CD4-positive, CD25-positive, alpha-beta regulatory T cell (primary cell): Measurements from ENCODE around the gene COMP. TPM values are rescaled to one million over a fixed set of nuclear protein-coding genes. Genes with fewer than 3 reads are reported as not detected.
A peak's percentile ranks its signal among the peaks of the same experiment; 100 is the strongest.

Experiments used
- ATAC-seq, 2 donors: fragments of 150-1000 bp; cut with Tn5 transposase; one replicate each; pipeline ENCODE4 v1.10.0; 2021; ENCODE audit warnings: low read depth in 2 of 2, moderate number of reproducible peaks in 2 of 2, moderate library complexity in 1 of 2
- DNase-seq, 3 donors: peaks; one replicate each; pipeline versions ENCODE4 v3.0.0 to v3.0.0-alpha.2; 2012 to 2022; ENCODE audit warnings: mixed read lengths in 1 of 3
- H3K27ac ChIP-seq: one replicate; pipeline ENCODE4 v1.7.0; 2013; ENCODE audit warnings: mild to moderate bottlenecking, low read length; ENCODE audit not compliant: insufficient read depth, poor library complexity, severe bottlenecking
- H3K27me3 ChIP-seq: one replicate; pipeline ENCODE4 v1.7.0; 2013; ENCODE audit warnings: low read length; ENCODE audit not compliant: control insufficient read depth, insufficient read depth
- H3K36me3 ChIP-seq: one replicate; pipeline ENCODE4 v1.7.0; 2013; ENCODE audit warnings: mild to moderate bottlenecking, low read length, moderate library complexity; ENCODE audit not compliant: control insufficient read depth, insufficient read depth
- H3K4me1 ChIP-seq: 2 replicates; pipeline ENCODE4 v1.7.0; 2013; ENCODE audit warnings: mild to moderate bottlenecking, low read length; ENCODE audit not compliant: insufficient read depth, control insufficient read depth, poor library complexity, severe bottlenecking
- H3K4me3 ChIP-seq: one replicate; pipeline ENCODE4 v1.7.0; 2013; ENCODE audit warnings: low read depth, mild to moderate bottlenecking, low read length, moderate library complexity
- H3K9me3 ChIP-seq, 2 experiments: 1 replicate in 1 of 2; 2 replicates in 1 of 2; pipeline ENCODE4 v1.7.0; 2013; ENCODE audit warnings: low read length in 2 of 2, mild to moderate bottlenecking in 1 of 2, moderate library complexity in 1 of 2; ENCODE audit not compliant: control insufficient read depth in 2 of 2
- H3K27ac Mint-ChIP-seq, 3 donors: one replicate each; pipeline ENCODE4 v1.8.0; 2020 to 2022; ENCODE audit warnings: mild to moderate bottlenecking in 3 of 3, mixed read lengths in 3 of 3, moderate library complexity in 2 of 3
- H3K27me3 Mint-ChIP-seq: one replicate; pipeline ENCODE4 v1.8.0; 2022; ENCODE audit warnings: mild to moderate bottlenecking, mixed read lengths
- H3K36me3 Mint-ChIP-seq: one replicate; pipeline ENCODE4 v1.8.0; 2020; ENCODE audit warnings: mixed read lengths
- H3K4me1 Mint-ChIP-seq, 4 donors: one replicate each; pipeline ENCODE4 v1.8.0; 2020 to 2022; ENCODE audit warnings: mixed read lengths in 4 of 4, mild to moderate bottlenecking in 1 of 4
- H3K4me3 Mint-ChIP-seq, 4 donors: one replicate each; pipeline ENCODE4 v1.8.0; 2020 to 2022; ENCODE audit warnings: mild to moderate bottlenecking in 4 of 4, mixed read lengths in 4 of 4, moderate library complexity in 3 of 4
- H3K9me3 Mint-ChIP-seq, 7 donors: one replicate each; pipeline ENCODE4 v1.8.0; 2020 to 2022; ENCODE audit warnings: mixed read lengths in 7 of 7, mild to moderate bottlenecking in 3 of 7, moderate library complexity in 2 of 7
- polyA plus RNA-seq, 4 donors: library from polyadenylated mRNA; unstranded; fragments of 300-500 nt; fragmentation: Illumina TruSeq; gene quantifications; one replicate each; pipeline ENCODE4 v1.2.3, GENCODE V29; 2021
- total RNA-seq: library from RNA; stranded (reverse); gene quantifications from one replicate; pipeline ENCODE4 v1.2.3, GENCODE V29; 2022

The COMP gene
- total and polyA plus RNA-seq, 5 donors from 2014 or later: not detected

DNA sequence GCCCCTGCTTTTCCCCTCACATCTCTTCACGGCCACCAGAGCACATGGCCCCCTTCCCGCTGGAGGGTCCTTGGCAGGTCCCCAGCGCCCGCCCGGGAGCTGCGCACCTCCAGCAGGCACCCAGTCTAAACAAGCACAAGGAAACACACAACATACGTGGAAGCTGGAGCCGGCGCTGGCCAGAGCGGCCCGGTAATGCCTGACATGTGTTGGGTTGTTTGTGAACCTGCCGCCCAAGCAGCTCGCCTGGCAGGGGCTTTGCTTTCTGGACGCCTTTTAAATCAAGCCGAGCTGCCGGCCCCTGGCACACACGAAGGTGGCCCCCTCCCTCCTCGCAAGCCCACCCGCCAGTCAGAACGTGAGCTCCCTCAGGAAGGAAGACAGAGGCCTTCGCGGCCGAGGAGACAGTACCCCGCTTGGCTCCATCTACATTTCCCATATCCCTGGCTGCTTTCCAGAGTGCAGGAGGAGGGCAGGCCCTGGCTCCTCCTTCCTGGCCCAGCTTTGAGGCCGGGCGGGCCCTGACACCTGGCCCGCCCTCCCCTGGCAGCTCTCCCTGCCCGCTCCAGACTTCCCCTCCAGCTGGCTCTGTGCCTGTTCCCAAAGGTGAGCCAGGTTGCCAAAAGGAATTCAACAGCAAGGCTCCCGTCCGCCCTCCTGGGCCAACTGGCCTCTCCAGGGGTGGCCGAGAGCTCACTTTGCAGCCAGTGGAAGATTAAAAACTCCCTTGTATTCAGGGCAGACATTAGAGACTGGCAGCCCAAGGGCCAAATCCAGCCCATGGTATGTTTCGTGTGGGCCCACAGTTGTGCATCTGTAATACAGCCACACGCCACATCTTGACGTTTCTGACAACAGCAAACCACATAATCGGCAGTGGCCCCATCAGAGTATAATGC is 28.7 kb downstream of the COMP start:
- no peak for DNase-seq
- H3K27ac Mint-ChIP-seq: no peak overlapping the region
- H3K27me3 ChIP-seq: no peaks in the 10 kb centered on the region
- no peak overlapping the region for H3K4me3 Mint-ChIP-seq
- H3K4me1 Mint-ChIP-seq: no peaks in the 10 kb centered on the region
- H3K9me3 Mint-ChIP-seq: no peaks in the 10 kb centered on the region
- no peaks in the 10 kb centered on the region for H3K36me3 Mint-ChIP-seq
- no peak overlapping the region for H3K27ac ChIP-seq
- no peaks in the 10 kb centered on the region for H3K4me1 ChIP-seq
- H3K9me3 ChIP-seq: no peaks in the 10 kb centered on the region
- H3K4me3 ChIP-seq: no peak overlapping the region
- ATAC-seq: no peak
- no peaks in the 10 kb centered on the region for H3K36me3 ChIP-seq
- H3K27me3 Mint-ChIP-seq: no peaks in the 10 kb centered on the region

- Histone ChIP-seq H3K36me3 (no peaks in the 10 kb centered on the region), H3K27ac (no peak overlapping the region), H3K4me1 (no peaks in the 10 kb centered on the region), H3K9me3 (no peaks in the 10 kb centered on the region), H3K27me3 (no peaks in the 10 kb centered on the region), H3K4me3 (no peak overlapping the region)
- Mint-ChIP-seq H3K36me3 (no peaks in the 10 kb centered on the region), H3K27ac (no peak overlapping the region), H3K4me1 (no peaks in the 10 kb centered on the region), H3K27me3 (no peaks in the 10 kb centered on the region), H3K4me3 (no peak overlapping the region), H3K9me3 (no peaks in the 10 kb centered on the region)
- ATAC-seq: no peak
- DNase-seq: no peak
Measured at GRCh38 chr19:18761531-18762110, 29.5 kb downstream of the COMP start.

GRCh38 chr19:18760440-18761383 is 30.4 kb downstream of the COMP start:
- no peak for DNase-seq
- H3K4me3 ChIP-seq: no peak overlapping the region
- no peak overlapping the region for H3K27ac Mint-ChIP-seq
- H3K4me3 Mint-ChIP-seq: no peak overlapping the region
- H3K9me3 ChIP-seq: no peaks in the 10 kb centered on the region
- H3K4me1 ChIP-seq: no peaks in the 10 kb centered on the region
- no peaks in the 10 kb centered on the region for H3K36me3 ChIP-seq
- no peak overlapping the region for H3K27ac ChIP-seq
- no peaks in the 10 kb centered on the region for H3K4me1 Mint-ChIP-seq
- no peaks in the 10 kb centered on the region for H3K27me3 Mint-ChIP-seq
- H3K36me3 Mint-ChIP-seq: no peaks in the 10 kb centered on the region
- H3K9me3 Mint-ChIP-seq: no peaks in the 10 kb centered on the region
- H3K27me3 ChIP-seq: no peaks in the 10 kb centered on the region
- no peak for ATAC-seq

GRCh38 chr19:18759995-18760426 is 31.1 kb downstream of the COMP start:
- no peak overlapping the region for H3K27ac Mint-ChIP-seq
- H3K27me3 ChIP-seq: no peaks in the 10 kb centered on the region
- H3K36me3 ChIP-seq: no peaks in the 10 kb centered on the region
- DNase-seq: no peak
- no peaks in the 10 kb centered on the region for H3K27me3 Mint-ChIP-seq
- H3K4me3 ChIP-seq: no peak overlapping the region
- no peak for ATAC-seq
- no peaks in the 10 kb centered on the region for H3K4me1 Mint-ChIP-seq
- no peaks in the 10 kb centered on the region for H3K4me1 ChIP-seq
- H3K27ac ChIP-seq: no peak overlapping the region
- H3K9me3 Mint-ChIP-seq: no peaks in the 10 kb centered on the region
- H3K4me3 Mint-ChIP-seq: no peak overlapping the region
- H3K36me3 Mint-ChIP-seq: no peaks in the 10 kb centered on the region
- H3K9me3 ChIP-seq: no peaks in the 10 kb centered on the region

DNA sequence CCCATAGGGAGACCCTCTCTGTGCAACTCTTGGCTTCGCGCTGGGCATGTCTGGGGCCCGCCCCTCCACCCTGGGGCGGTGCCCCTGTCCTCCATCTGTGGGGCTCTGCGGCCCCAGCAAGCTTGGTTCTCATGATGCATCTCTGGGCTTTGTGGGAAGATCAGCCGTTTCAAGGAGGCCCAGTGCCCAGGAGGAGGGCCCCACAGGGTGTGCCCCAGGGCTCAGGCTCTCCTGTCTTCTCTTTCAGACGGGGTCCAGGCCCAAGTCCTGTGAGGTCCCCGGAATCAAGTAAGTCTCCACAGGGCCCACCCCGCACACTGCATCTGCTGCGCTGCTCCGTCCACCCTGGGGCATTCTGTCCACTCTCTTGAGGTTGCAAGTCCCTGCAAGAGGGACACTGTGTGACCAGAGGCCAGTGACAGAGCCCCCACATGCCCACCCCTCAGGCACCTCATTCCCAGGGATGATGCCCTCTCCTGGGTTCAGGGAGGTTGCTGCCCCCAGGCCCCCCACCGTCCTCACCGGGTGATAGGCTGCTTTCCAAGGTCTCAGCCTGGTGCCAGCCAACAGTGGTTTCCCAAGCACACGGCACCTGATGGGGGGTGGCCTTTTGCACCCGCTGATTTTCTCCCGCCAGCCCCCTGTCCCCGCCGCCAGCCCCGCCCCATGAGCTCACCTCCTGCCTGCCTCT is 31.7 kb downstream of the COMP start:
- ATAC-seq (no peak), DNase-seq (no peak)
- H3K4me3 ChIP-seq: no peak overlapping the region
- no peaks in the 10 kb centered on the region for H3K27me3 ChIP-seq
- no peaks in the 10 kb centered on the region for H3K4me1 Mint-ChIP-seq
- no peaks in the 10 kb centered on the region for H3K4me1 ChIP-seq
- no peaks in the 10 kb centered on the region for H3K9me3 Mint-ChIP-seq
- H3K27ac ChIP-seq: no peak overlapping the region
- H3K36me3 ChIP-seq: no peaks in the 10 kb centered on the region
- no peaks in the 10 kb centered on the region for H3K9me3 ChIP-seq
- no peak overlapping the region for H3K27ac Mint-ChIP-seq
- H3K36me3 Mint-ChIP-seq: peaks cover 2% of the 10 kb centered on the region
- no peaks in the 10 kb centered on the region for H3K27me3 Mint-ChIP-seq
- H3K4me3 Mint-ChIP-seq: no peak overlapping the region

- Histone ChIP-seq H3K9me3 (no peaks in the 10 kb centered on the region), H3K4me1 (no peaks in the 10 kb centered on the region), H3K27ac (no peak overlapping the region), H3K27me3 (no peaks in the 10 kb centered on the region), H3K36me3 (peaks cover 4% of the 10 kb centered on the region), H3K4me3 (no peak overlapping the region)
- DNase-seq: no peak
- ATAC-seq: no peak
- no peak overlapping the region for H3K4me3 Mint-ChIP-seq
- H3K27ac Mint-ChIP-seq: peak overlapping the region in 1 of 3 donors; percentile 56
- no peaks in the 10 kb centered on the region for H3K27me3 Mint-ChIP-seq
- peaks cover 0 to 4% (median 0%) of the 10 kb centered on the region in 4 donors for H3K4me1 Mint-ChIP-seq
- H3K9me3 Mint-ChIP-seq: no peaks in the 10 kb centered on the region
- peaks cover 10% of the 10 kb centered on the region for H3K36me3 Mint-ChIP-seq
Measured at GRCh38 chr19:18756896-18757295, 34.2 kb downstream of the COMP start.

- peaks cover 0 to 4% (median 0%) of the 10 kb centered on the region in 4 donors for H3K4me1 Mint-ChIP-seq
- DNase-seq (no peak), ATAC-seq (no peak)
- Histone ChIP-seq H3K36me3 (peaks cover 4% of the 10 kb centered on the region), H3K9me3 (no peaks in the 10 kb centered on the region), H3K27me3 (no peaks in the 10 kb centered on the region), H3K4me3 (no peak overlapping the region), H3K4me1 (no peaks in the 10 kb centered on the region), H3K27ac (no peak overlapping the region)
- H3K27ac Mint-ChIP-seq: no peak overlapping the region
- H3K9me3 Mint-ChIP-seq: no peaks in the 10 kb centered on the region
- no peaks in the 10 kb centered on the region for H3K27me3 Mint-ChIP-seq
- peaks cover 18% of the 10 kb centered on the region for H3K36me3 Mint-ChIP-seq
- H3K4me3 Mint-ChIP-seq: no peak overlapping the region
Measured at GRCh38 chr19:18754501-18754900, 36.6 kb downstream of the COMP start.
